Ishikawa (cell line): ENCODE measurements around the gene TULP3.

Experiments
- CEBPB ChIP-seq: IDR thresholded peaks from 2 replicates; pipeline ENCODE4 v1.6.1; 2012
- CREB1 ChIP-seq: IDR thresholded peaks from 2 replicates; pipeline ENCODE4 v1.6.1; 2012; ENCODE audit warnings: low read depth
- EP300 ChIP-seq: IDR thresholded peaks from 2 replicates; pipeline ENCODE4 v1.6.1; 2012; ENCODE audit warnings: borderline replicate concordance
- FOXM1 ChIP-seq: IDR thresholded peaks from 2 replicates; pipeline ENCODE4 v1.6.1; 2012; ENCODE audit warnings: low read depth, borderline replicate concordance
- RAD21 ChIP-seq: IDR thresholded peaks from 2 replicates; pipeline ENCODE4 v1.6.1; 2012; ENCODE audit warnings: low read depth
- TCF12 ChIP-seq: IDR thresholded peaks from 2 replicates; pipeline ENCODE4 v1.6.1; 2012; ENCODE audit warnings: low read depth
- YY1 ChIP-seq: IDR thresholded peaks from 2 replicates; pipeline ENCODE4 v1.6.1; 2012; ENCODE audit warnings: low read depth
- ZBTB7A ChIP-seq: IDR thresholded peaks from 2 replicates; pipeline ENCODE4 v1.6.1; 2012; ENCODE audit warnings: low read depth
- TF ChIP-seq, protein P1 (sequence below): IDR thresholded peaks from 2 replicates; pipeline ENCODE4 v1.6.1; 2012; ENCODE audit warnings: low read depth, mild to moderate bottlenecking
- TF ChIP-seq, protein P2 (sequence below): IDR thresholded peaks from 2 replicates; pipeline ENCODE4 v1.6.1; 2012
- TF ChIP-seq, protein P3 (sequence below): IDR thresholded peaks from 2 replicates; pipeline ENCODE4 v1.6.1; 2012

DNA sequence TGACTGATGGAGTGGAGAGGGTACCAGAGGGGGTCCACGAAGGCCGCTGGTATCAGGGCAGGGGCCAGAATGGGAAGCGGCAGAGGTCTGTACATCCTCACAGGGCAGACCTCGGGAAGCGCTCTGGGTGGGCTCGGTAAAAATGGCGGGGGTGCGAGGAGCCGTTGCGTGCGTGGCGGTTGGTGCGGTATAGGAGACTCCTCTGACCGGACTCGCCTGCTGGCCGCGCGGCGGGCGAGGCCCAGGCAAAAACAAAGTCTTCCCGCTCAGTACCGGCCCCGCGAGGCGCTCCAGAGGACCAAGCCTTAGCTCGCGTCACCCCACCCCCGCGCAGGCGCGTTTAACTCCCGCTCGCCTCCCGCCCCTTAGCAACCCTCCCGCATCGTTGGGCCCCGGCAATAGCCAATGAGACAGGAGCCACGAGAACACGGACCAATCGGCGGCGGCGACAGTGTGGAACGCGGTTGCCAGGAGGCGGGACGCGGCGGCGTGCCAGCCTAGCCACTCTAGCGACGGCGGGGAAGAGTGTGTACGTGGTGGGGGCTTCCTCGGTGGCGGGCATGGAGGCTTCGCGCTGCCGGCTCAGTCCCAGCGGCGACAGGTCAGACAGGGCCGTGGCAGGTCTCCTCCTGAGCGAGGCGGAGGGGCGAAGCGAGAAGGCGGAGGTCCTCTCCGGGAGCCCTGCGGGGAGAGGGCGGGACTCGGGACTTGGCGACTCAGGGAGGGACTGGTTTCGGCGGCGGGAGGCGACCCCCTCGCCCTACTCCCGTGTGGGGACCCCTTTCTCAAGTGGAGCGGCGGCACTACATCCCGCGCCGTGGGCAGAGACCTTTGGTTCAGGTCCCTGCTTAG is at the start of gene TULP3:
- TF ChIP-seq TCF12 (peak; percentile 65; the same call in 1 of the 2 replicates), ZBTB7A (peak; percentile 95), CEBPB (no peak), RAD21 (no peak), FOXM1 (peak; percentile 55; the same call in 1 of the 2 replicates), EP300 (peak; percentile 54), YY1 (peak; percentile 66), CREB1 (peak; percentile 8; the same call in 1 of the 2 replicates)
- TF ChIP-seq, protein P1, sequence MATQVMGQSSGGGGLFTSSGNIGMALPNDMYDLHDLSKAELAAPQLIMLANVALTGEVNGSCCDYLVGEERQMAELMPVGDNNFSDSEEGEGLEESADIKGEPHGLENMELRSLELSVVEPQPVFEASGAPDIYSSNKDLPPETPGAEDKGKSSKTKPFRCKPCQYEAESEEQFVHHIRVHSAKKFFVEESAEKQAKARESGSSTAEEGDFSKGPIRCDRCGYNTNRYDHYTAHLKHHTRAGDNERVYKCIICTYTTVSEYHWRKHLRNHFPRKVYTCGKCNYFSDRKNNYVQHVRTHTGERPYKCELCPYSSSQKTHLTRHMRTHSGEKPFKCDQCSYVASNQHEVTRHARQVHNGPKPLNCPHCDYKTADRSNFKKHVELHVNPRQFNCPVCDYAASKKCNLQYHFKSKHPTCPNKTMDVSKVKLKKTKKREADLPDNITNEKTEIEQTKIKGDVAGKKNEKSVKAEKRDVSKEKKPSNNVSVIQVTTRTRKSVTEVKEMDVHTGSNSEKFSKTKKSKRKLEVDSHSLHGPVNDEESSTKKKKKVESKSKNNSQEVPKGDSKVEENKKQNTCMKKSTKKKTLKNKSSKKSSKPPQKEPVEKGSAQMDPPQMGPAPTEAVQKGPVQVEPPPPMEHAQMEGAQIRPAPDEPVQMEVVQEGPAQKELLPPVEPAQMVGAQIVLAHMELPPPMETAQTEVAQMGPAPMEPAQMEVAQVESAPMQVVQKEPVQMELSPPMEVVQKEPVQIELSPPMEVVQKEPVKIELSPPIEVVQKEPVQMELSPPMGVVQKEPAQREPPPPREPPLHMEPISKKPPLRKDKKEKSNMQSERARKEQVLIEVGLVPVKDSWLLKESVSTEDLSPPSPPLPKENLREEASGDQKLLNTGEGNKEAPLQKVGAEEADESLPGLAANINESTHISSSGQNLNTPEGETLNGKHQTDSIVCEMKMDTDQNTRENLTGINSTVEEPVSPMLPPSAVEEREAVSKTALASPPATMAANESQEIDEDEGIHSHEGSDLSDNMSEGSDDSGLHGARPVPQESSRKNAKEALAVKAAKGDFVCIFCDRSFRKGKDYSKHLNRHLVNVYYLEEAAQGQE = no peak
- TF ChIP-seq, protein P2, sequence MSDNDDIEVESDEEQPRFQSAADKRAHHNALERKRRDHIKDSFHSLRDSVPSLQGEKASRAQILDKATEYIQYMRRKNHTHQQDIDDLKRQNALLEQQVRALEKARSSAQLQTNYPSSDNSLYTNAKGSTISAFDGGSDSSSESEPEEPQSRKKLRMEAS = peak; percentile 94
- TF ChIP-seq, protein P3, sequence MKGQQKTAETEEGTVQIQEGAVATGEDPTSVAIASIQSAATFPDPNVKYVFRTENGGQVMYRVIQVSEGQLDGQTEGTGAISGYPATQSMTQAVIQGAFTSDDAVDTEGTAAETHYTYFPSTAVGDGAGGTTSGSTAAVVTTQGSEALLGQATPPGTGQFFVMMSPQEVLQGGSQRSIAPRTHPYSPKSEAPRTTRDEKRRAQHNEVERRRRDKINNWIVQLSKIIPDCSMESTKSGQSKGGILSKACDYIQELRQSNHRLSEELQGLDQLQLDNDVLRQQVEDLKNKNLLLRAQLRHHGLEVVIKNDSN = peak; percentile 57
